ENCODE data around the gene IRF9.
A peak's percentile ranks its signal among the peaks of the same experiment; 100 is the strongest.
"Not testable (repeated sequence)": the region's sequence is repeated elsewhere in the genome, so short reads cannot be mapped to it uniquely, and the experiment has no call there.

IRF9 gene

GRCh38 chr14:24190416-24190815, 29.4 kb downstream of the IRF9 start:
- DNase-seq (ENCODE audit: low read depth in 4 of 4, low spot score in 1 of 4), result no peak

- no peak for DNase-seq (ENCODE audit: low read depth in 4 of 4, low spot score in 1 of 4)
These were observed 31.9 kb downstream of the IRF9 start for GRCh38 chr14:24192933-24193332.

GRCh38 chr14:24194186-24194872, 33.3 kb downstream of the IRF9 start:
- DNase-seq (ENCODE audit: low read depth in 4 of 4, low spot score in 1 of 4), result no peak

- no peak for DNase-seq (ENCODE audit: low read depth in 4 of 4, low spot score in 1 of 4)
These were observed 33.8 kb downstream of the IRF9 start for GRCh38 chr14:24194873-24195185.

GRCh38 chr14:24195186-24196070, 34.4 kb downstream of the IRF9 start, which contains the start of gene TM9SF1:
Gene TM9SF1, minus strand, starts transcription at chr14:24195441. Its CDS starts 422 bp downstream, at chr14:24195019.
- peak; percentile 63 to 78 (median 76) for DNase-seq (ENCODE audit: low read depth in 4 of 4, low spot score in 1 of 4)

GRCh38 chr14:24196071-24197055, 35.3 kb downstream of the IRF9 start:
- DNase-seq (ENCODE audit: low read depth in 4 of 4, low spot score in 1 of 4), result no peak

- no peak for DNase-seq (ENCODE audit: low read depth in 4 of 4, low spot score in 1 of 4)
These were observed 36.0 kb downstream of the IRF9 start for GRCh38 chr14:24197056-24197450.

DNA sequence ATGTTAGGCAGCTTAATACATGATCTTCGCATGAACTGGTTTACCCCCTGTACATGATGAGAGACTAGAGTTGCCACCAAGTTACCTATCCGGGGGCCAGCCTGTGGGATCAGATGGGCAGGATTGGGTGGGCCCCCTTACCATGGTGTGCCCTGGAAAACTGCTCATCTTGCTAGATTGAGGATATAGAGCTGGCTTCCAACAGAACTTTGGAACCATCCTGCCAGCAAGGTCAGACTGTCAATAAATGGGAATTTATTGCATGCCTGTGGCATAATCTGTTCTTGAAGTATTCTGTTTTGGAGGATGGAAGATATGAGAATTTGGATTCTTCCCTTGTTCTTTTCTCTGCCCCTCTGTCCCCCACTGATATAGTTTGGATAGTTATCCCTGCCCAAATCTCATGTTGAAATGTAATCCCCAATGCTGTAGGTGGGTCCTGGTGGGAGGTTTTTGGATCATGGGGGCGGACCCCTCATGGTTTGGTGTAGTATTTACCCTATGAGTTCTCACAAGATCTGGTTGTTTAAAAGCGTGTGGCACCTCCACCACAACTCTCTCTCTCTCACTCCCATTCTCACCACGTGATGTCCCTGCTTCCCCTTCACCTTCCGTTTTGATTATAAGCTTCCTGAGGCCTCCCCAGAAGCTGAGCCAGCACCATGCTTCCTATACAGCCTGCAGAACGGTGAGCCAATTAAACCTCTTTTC, 37.9 kb downstream of the IRF9 start:
- DNase-seq (ENCODE audit: low read depth in 4 of 4, low spot score in 1 of 4), result no peak

DNA sequence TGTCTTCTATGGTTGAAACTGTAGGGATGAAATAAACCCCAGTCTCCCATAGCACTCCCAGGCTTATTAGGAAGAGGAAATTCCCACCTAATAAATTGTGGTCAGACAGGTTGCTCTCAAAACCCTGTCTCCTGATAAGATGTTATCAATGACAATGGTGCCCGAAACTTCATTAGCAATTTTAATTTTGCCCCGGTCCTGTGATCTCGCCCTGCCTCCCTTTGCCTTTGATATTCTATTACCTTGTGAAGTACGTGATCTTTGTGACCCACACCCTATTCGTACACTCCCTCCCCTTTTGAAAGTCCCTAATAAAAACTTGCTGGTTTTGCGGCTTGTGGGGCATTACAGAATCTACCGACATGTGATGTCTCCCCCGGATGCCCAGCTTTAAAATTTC, 41.5 kb downstream of the IRF9 start:
- DNase-seq (ENCODE audit: low read depth in 4 of 4, low spot score in 1 of 4), result not testable (repeated sequence)

- DNase-seq (ENCODE audit: low read depth in 4 of 4, low spot score in 1 of 4), result not testable (repeated sequence)
These were observed 42.3 kb downstream of the IRF9 start for GRCh38 chr14:24203249-24203886.

DNA sequence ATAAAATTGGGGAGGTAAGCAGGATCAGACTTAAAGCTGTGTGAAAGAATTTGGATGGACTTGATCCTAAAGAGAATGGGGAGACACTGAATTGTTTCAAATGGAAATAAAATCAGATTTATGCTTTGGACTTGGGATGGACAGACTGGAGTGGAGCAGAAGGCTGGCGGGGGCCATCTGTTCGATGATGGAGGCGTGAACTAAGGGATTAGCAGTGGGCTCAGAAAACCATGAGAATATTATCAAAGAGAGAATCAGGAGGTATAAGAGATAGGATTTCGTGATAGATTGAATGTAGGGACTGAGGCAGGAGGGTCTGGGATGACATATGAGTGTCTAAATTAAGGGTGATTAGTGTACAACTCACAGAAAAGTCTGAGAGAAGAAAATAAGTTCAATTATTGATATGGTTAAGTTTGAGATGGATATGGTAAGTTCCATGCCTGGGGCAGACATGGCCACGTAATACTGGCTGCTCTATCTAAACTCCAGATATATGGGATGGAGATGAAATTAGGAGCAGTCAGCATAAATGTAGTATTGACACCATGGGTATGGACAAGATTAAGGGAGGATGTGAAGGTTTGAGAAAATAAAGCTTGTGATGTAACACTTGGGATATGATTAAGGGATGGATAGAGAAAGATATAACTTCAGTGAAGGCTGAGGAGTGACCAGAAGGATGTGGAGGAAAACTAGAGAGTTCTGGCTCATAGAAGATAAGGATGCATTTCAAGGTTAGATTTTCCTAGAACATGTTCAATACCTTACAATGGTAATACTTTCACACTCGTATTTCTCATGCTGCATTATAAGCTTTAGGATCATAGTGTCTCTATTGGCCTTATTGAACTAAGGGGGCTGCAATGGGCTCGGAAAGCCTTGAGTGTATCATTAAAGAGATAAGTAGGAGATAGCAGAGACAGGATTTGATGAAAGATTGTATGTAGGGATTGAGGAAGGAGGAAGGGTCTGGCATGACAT, 43.4 kb downstream of the IRF9 start:
- no peak for DNase-seq (ENCODE audit: low read depth in 4 of 4, low spot score in 1 of 4)

DNA sequence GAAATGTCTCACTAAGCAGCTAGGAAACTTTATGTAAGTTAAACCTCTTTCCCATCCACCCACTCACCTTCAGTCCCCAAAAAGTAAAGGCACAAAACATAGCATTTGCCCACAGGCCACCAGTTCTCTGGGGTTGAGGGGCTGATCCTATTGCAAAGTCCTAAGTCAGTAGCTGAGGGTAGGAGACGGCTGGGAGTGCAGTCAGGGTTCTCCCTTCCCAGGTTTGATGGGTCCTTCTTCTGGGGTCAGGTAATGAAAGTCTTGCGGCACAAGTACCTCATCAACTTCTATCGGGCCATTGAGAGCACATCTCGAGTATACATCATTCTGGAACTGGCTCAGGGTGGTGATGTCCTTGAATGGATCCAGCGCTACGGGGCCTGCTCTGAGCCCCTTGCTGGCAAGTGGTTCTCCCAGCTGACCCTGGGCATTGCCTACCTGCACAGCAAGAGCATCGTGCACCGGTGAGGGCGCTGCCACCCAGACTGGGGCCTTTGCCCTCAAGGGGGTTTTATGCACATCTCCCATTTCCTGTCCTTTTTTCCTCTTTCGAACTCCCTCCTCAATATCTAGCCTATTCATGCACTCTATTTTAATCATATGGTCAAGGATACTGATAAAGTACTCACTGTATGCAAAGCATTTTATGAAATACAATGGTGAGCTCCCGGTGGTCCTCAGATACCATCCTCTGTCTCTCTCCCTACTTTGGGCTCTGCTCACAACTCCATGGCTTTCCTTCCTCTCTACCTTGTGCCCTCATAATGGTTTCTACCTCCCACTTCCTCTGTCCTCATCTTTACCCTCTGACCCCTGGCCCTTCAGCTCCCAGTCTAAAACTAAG, 45.4 kb downstream of the IRF9 start:
- no peak for DNase-seq (ENCODE audit: low read depth in 4 of 4, low spot score in 1 of 4)

DNA sequence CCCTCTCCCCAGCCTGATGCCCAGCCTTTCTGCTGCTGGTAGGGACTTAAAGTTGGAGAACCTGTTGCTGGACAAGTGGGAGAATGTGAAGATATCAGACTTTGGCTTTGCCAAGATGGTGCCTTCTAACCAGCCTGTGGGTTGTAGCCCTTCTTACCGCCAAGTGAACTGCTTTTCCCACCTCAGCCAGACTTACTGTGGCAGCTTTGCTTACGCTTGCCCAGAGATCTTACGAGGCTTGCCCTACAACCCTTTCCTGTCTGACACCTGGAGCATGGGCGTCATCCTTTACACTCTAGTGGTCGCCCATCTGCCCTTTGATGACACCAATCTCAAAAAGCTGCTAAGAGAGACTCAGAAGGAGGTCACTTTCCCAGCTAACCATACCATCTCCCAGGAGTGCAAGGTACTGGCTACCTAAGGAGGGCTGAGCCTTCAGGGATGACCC, 46.1 kb downstream of the IRF9 start:
- DNase-seq (ENCODE audit: low read depth in 4 of 4, low spot score in 1 of 4), result no peak

GRCh38 chr14:24207625-24208024, 46.6 kb downstream of the IRF9 start:
- no peak for DNase-seq (ENCODE audit: low read depth in 4 of 4, low spot score in 1 of 4)

- DNase-seq (ENCODE audit: low read depth in 4 of 4, low spot score in 1 of 4), result no peak
These were observed 50.2 kb downstream of the IRF9 start for GRCh38 chr14:24211311-24211710.

- peak; percentile 83 to 95 (median 92) for DNase-seq (ENCODE audit: low read depth in 4 of 4, low spot score in 1 of 4)
These were observed 52.1 kb downstream of the IRF9 start, which contains the start of gene CHMP4A for GRCh38 chr14:24212924-24213865. Gene CHMP4A, minus strand, starts transcription at chr14:24213488. Its CDS starts 49 bp downstream, at chr14:24213439.

Data from stimulated activated CD4-positive, alpha-beta T cell treated with anti-CD3 and anti-CD28 coated beads, Interleukin-1b, Interleukin-23, amount 100 ng/mL, for 24 hours (primary cell).